ENCODE results near the gene MEGF11.
"Not testable (repeated sequence)": the region's sequence is repeated elsewhere in the genome, so short reads cannot be mapped to it uniquely, and the experiment has no call there.

Gene MEGF11

DNA sequence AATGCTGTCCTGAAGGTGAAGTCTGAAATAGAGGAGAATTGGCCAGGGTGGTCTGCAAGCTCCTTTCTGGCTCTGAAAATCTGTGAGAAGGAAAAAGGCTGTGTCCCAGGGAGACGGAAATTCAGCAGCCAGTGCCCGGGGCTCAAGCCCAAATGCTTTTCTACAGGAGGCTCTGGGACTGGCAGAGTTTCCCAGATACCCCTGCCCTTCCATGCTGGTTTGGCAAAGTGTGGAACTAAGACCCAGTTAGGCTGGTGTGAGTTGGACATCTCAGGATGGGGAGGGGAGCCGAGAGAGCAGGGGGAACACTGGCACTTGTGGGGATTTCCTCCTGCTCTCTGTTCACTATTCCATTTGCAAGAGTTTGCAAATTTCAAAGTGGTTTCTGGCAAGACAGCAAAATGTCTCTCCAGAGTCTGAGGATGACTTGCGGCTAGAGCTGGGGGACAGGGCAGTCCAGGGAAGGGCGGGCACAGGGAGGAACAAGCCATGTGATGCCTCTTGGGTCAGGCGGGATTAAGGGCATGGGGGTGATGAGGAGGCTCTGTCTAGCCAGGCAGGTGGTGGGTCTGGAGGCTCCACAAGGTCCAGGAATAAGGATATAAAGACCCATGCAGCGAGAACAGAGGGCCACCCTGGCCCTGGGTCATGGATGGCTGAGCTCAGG lies 231.9 kb downstream of the MEGF11 start:
- DNase-seq: no peak

DNA sequence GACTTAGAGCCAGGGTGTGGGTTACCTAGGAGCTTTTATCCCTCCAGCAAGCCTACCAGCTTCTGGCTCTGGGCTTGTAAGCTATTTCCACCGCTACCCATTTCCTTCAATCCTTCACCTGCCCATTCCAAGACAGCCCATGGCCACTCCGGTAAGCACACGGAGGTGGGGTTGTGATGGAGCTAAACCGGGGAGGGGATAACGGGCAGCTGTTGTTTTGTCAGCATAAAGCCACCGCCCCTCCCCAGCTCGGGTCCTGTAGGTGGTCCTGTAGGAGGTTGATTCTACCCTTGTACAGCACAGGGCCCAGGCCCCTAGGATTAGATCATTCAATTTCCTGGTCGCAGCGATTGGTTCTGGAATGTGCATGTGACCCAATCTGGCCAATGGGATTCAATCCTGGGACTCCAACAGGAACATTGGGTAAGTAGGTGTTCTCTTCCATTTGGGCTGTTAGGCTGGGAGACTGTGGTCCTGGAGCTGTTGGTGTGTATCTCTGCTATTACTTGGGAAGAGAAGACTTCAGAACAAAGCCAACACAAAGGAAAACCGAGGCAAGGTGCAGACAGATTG lies 233.6 kb downstream of the MEGF11 start:
- DNase-seq: no peak

- DNase-seq: no peak
Measured at GRCh38 chr15:66019368-66019767, 234.2 kb downstream of the MEGF11 start.

DNA sequence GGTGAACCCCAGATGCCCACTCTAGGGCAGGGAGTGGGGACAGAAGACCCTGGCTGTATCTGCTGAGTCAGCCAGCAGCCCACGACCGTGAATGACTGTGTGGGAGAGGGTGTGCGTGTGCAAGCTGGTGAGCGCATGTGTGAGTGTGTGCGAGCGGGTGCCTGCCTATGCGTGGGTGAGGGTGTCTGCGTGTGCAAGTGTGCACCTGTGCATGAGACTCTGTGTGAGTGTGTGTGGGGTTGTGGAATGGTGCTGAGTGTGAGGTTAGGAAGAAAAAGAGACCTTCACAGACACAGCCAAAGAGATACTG lies 235.1 kb downstream of the MEGF11 start:
- no peak for DNase-seq

DNA sequence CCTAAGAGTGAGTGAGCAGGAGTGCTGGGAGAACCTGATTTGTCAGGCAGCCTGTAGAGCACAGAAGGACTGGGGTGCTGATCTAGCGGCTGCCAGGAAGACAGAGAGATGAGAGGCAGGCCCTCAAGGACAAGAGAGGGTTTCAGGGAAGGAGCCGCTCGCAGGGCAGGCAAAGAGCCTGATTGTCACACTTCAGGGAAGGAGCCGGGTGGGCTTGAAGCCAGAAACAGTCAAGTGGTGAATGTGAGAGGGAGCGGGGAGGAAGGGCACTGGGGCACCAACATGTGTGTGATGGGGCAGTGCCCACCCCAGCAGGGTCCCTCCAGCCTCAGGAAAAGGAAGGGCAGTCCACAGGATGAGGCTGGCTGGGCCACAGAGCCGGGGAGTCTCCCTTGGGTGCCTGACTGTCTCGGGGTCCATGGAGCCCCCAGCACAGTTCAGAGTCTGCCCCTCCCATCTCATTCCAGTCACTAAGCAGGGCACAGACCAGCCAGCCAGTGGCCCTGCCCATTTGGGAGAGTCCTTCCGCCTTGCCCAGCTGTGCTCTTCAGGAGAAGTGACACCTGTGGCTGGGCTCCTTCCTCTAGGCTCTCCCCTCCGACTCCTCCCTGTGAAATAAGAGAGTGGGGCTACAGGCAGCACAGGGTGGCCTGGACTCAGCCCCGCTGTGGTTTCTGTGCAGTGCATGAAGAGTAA lies 235.6 kb downstream of the MEGF11 start:
- DNase-seq: no peak

DNA sequence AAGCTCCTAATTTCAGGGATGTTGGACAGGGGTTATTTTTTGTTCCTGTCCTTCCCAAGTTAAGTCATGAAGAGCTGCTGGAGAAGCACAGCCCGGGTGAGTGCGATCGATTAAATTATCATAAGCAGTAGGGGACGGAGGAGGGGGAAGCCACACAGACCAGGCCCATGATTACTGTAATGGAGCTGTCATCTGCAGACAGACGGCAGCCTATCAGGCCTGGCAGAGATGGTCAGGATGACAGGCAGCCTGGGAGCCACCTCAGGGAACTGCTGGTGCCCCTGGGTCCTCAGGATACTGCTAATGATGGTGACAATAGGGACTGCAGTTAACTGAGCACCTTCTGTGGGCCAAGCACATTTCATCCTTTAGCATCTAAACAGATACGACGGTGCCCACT lies 236.6 kb downstream of the MEGF11 start:
- DNase-seq: no peak

GRCh38 chr15:66016199-66016598 lies 237.4 kb downstream of the MEGF11 start:
- DNase-seq: no peak

GRCh38 chr15:66014635-66015182 lies 238.8 kb downstream of the MEGF11 start:
- no peak for DNase-seq

GRCh38 chr15:66014022-66014421 lies 239.5 kb downstream of the MEGF11 start:
- no peak for DNase-seq

DNA sequence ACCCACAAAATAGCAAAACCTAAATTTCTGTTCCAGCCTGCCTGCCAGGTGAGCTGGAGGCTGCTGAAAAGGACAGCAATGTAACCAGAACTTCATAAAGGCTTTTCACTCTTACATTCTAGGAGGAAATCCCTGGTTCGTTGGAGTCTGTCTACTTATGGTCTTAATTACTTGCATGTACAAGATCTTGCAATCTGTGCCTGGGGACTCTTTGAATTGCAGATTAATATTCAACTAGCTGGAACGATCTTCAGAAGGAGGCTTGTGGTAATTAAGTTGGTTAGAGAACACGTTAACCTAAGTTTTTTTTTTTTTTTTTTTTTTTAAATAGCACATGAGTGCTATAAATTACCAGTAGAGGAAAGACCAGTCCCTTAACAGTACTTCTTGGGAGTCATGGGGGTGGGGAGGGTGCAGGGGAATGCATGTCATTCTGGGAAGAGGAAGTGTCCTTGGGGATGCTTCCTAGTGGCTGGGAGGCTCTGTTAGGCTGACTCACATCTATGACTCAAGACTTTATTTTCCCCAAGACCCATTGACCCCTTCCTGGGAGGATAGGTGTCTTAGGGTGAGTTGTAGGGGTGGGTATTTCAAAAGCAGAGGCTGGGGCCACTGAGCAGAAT lies 244.5 kb downstream of the MEGF11 start:
- no peak for DNase-seq

- DNase-seq: no peak
Measured at GRCh38 chr15:66007663-66008262, 245.8 kb downstream of the MEGF11 start.

DNA sequence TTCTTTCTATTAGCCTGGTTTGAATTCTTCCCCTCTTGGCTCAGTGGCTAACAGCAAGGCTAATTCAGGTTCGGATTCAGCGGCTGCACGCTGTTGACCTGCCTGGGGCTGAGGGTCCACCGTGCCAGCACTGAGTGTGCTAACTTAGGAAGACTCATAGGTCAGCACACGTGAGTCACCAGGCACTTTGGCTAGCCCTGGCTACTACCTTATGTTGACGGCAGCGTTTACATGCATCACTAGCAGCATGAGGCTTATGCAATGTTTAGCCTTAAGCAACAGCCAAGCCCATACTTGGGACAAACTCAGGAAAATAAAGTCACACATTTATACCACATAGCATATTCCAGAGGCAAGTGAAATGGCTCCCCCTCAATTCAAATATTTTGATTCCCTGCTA lies 246.6 kb downstream of the MEGF11 start:
- no peak for DNase-seq

DNA sequence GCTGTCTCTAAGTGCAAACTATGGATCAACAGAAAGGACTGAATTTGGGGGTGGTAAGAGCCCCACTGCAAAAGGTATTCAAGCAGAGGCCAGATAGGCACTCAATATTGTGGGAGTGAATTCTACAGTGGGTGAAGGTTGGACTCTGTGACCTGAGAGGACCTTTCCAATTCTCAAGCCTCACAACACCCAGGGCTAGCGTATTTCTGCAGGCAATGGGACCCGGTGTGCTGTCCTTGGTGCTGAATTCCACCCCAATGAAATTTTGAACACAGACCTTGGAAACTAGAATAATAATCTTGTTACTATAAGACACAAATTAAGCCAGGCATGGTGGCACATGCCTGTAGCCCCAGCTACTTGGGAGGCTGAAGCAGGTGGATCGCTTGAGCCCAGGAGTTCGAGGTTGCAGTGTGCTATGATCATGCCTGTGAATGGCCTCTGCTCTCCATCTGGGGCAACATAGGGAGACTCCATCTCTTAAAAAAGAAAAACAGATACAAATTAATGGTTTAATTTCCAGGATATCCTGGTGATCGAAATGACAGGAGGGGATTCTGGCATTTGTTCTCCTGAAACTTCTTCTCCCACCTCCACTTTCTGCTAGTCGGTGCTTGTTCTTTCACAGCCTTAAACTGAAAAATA lies 248.8 kb downstream of the MEGF11 start:
- peak; percentile 39 for DNase-seq

- not testable (repeated sequence) for DNase-seq
Measured at GRCh38 chr15:66003129-66003528, 250.4 kb downstream of the MEGF11 start.

DNA sequence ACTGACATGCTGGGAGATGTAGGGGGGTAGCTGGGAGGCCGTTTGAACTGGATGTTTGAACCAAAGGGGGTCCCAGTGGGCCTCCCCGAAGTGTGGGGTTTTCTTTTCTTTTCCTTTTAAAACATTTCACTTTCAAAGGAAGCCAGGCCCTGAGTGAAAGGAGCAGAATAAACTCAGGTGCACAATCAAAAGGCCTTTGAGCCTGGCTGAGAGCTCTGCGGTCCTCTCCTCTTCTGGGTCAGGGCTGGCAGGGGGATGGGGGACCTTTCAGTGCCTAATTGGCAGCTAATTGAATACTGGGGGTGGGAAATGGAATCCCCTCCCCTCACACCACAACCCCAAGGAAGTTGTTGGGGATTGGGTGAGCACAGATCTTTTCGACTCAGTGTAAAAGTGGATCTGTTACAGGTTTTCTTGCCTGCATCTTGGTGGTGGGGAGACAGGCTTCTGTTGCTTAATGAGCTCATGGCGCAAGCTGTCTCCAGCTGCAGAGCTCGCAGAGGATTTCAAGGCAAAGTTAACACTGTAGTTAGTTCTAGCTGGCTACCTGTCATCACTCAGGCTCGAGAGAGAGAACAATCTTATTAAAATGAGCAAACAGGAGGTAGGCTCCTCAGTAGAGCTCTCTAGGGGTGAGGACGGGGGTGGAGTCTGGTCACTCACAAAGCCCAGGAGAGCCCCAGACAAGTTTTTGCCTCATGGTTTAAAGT lies 251.7 kb downstream of the MEGF11 start:
- DNase-seq: no peak

DNA sequence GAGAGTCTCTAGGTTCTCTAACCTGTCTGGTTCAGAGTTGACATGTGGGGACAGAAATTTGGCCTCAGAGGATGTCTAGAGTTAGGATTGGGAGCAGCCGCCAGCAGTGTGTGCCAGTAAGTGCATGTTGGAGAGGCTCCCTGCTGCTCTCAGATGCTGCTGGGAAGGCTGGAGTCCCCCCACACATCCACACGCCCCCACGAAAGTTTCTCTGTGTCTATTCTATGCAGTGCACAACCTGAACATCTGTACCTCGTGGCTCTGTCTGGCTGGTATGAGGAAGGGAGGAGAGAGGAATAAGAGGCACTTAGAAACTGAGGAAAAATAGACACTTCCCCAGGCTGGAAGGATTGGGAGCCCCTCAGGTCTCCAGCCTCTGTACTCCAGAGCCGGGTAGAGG lies 252.5 kb downstream of the MEGF11 start:
- no peak for DNase-seq

DNA sequence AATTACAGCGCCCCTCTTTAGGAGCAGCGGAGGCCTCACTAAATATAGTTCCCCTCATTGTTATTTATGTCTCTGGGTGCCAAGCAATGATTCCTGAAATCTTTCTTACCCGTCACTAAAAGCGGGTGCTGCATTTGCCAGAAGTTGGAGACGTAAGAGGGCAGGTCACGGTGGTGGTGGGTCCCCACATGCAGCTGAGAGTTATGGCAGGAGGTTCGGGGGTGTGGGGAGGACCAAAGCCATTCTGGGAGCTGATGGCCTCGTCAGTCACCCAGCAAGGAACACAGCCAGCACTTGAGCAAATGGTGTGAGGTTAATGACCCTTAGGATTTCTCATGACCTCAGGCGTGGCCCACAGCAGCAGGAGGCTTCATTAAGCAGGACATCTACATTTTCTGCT lies 255.1 kb downstream of the MEGF11 start:
- DNase-seq: no peak

- no peak for DNase-seq
Measured at GRCh38 chr15:65996901-65997300, 256.6 kb downstream of the MEGF11 start.

DNA sequence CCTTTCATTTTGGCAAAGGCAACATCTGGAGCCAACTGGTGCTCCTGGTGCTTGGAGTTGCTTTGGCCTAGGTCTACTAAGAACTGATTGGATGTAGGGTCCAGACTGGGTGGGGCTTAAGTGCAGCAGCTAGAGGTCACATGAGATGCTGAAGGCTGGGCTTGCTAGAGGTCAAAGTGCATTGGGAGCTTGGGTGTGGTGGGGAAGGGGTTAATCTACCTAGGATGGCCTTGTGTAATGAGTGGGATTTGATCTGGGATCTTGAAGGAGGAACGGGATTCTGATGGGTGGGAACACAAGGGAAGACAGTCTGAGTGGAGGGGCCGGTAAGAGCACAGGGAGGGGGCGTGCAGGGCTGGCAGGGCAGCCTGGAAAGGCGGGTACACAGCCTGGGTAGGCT lies 258.7 kb downstream of the MEGF11 start:
- DNase-seq: no peak

DNA sequence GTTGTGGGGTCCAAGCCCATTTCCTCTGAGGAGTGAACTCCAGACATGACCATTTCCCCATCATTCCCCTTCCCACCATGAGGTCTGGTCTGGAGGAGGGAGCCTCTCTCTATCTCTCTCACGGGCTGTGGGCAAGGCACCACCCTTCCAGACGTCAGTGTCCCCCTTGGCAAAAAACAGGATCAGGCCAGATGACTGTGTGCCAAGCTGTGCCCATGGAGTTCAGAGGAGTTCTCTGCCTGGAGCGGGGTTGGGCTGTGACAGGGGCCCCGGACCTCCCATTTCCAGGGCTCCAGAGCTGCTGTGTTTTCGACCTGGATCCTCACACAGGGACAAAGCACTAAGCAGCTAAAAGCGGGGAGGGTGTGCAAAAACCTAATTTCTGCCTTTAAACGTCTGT lies 259.8 kb downstream of the MEGF11 start:
- DNase-seq: no peak

- DNase-seq: no peak
Measured at GRCh38 chr15:65993236-65993635, 260.3 kb downstream of the MEGF11 start.
